PFSK-1 (cell line): ENCODE measurements around the gene SLC25A48.

Experiments used
- FOXP2 ChIP-seq: optimal IDR thresholded peaks from 2 replicates; pipeline ENCODE3; 2011; ENCODE audit warnings: borderline replicate concordance, control low read depth, inconsistent platforms; ENCODE audit not compliant: insufficient read depth; ENCODE audit errors: extremely low read length, extremely low read depth
- POLR2AphosphoS5 ChIP-seq: IDR thresholded peaks from 2 replicates; pipeline ENCODE4 v1.6.1; 2012; ENCODE audit warnings: low read depth, mild to moderate bottlenecking, control low read depth, low read length, moderate library complexity
- REST ChIP-seq, 2 experiments: IDR thresholded peaks; 2 replicates each; pipeline versions ENCODE4 v1.6.1 to v1.8.0; 2011 to 2012; ENCODE audit warnings: low read depth in 2 of 2, low read length in 2 of 2, control low read depth in 1 of 2, inconsistent platforms in 1 of 2, mild to moderate bottlenecking in 1 of 2, moderate library complexity in 1 of 2; ENCODE audit not compliant: insufficient read depth in 1 of 2
- SIN3A ChIP-seq: IDR thresholded peaks from 2 replicates; pipeline ENCODE4 v1.6.1; 2012; ENCODE audit warnings: mild to moderate bottlenecking, low read length, moderate library complexity, borderline replicate concordance; ENCODE audit not compliant: insufficient read depth
- TAF1 ChIP-seq: IDR thresholded peaks from 2 replicates; pipeline ENCODE4 v1.6.1; 2012; ENCODE audit warnings: low read length, control low read depth, borderline replicate concordance; ENCODE audit not compliant: insufficient read depth

SLC25A48 gene

GRCh38 chr5:135905144-135905543, 70.7 kb downstream of the SLC25A48 start:
- TF ChIP-seq REST (IDR thresholded peaks at IDR 0.05; ENCODE audit: insufficient read depth in 1 of 2, low read depth in 2 of 2, low read length in 2 of 2): no peak

- TF ChIP-seq POLR2AphosphoS5 (no peak), FOXP2 (no peak), SIN3A (no peak), REST (IDR thresholded peaks at IDR 0.05; ENCODE audit: insufficient read depth in 1 of 2, low read depth in 2 of 2, low read length in 2 of 2) (no peak)
Observed at GRCh38 chr5:135913713-135914626, 79.5 kb downstream of the SLC25A48 start.

- TF ChIP-seq POLR2AphosphoS5 (no peak), REST (IDR thresholded peaks at IDR 0.05; ENCODE audit: insufficient read depth in 1 of 2, low read depth in 2 of 2, low read length in 2 of 2) (no peak), SIN3A (no peak)
Observed at GRCh38 chr5:135915466-135916001, 81.1 kb downstream of the SLC25A48 start.

- TF ChIP-seq FOXP2 (no peak), SIN3A (no peak), REST (IDR thresholded peaks at IDR 0.05; ENCODE audit: insufficient read depth in 1 of 2, low read depth in 2 of 2, low read length in 2 of 2) (no peak), TAF1 (no peak)
Observed at GRCh38 chr5:135916638-135917263, 82.3 kb downstream of the SLC25A48 start.

GRCh38 chr5:135920199-135920598, 85.7 kb downstream of the SLC25A48 start:
- TF ChIP-seq REST (IDR thresholded peaks at IDR 0.05; ENCODE audit: insufficient read depth in 1 of 2, low read depth in 2 of 2, low read length in 2 of 2) (no peak), SIN3A (no peak), TAF1 (no peak), POLR2AphosphoS5 (no peak), FOXP2 (no peak)
